GM10248 (cell line): Measurements from ENCODE around the gene PCLO.
"Not testable (repeated sequence)": the region's sequence is repeated elsewhere in the genome, so short reads cannot be mapped to it uniquely, and the experiment has no call there.

Experiments used
- CTCF ChIA-PET: fragments of 300-600 bp; sonication (Branson Sonifier 250); formaldehyde crosslinking; extraction: SDS; loops from one replicate; lab custom pipeline; 2021; ENCODE audit warnings: antibody characterized with exemption; lab: Yijun Ruan, JAX
- POLR2A ChIA-PET: fragments of 350-650 bp; sonication (Branson Sonifier 250); formaldehyde crosslinking; extraction: SDS; loops from one replicate; lab custom pipeline; 2020; ENCODE audit warnings: antibody characterized with exemption; lab: Yijun Ruan, JAX
- DNase-seq: peaks from one replicate; pipeline ENCODE4 v3.0.0; 2012; ENCODE audit errors: extremely low spot score
- TF ChIP-seq, protein P1 (sequence below): IDR thresholded peaks from 2 replicates; pipeline ENCODE4 v1.5.1; 2012; ENCODE audit warnings: mild to moderate bottlenecking, low read depth; ENCODE audit errors: extremely low read depth, missing control alignments, control extremely low read depth

The PCLO gene

DNA sequence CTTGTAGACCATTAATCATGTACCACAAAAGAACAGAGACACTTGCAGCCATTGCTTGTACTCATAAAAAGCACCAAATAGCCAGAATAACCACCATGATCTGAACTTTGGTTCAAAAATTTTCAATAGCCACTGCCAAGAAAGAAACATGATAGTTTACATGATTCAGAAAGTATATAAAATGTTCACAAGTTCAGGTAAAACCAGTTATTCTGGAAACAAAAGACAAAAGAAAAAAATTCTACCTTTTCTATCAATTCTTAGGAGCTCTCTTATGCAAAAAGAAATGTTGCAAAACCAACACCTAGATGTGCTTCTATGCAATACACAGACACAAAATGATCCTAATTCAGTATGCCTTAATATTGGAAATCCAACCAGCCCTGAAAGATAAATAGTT lies 108.7 kb downstream of the PCLO start:
- POLR2A ChIA-PET = no interaction called here
- CTCF ChIA-PET = interaction anchor here (1.1 kb wide), 1 partner anchor 34 kb away, joined by 3 read pairs; no protein-coding TSS in a partner anchor

DNA sequence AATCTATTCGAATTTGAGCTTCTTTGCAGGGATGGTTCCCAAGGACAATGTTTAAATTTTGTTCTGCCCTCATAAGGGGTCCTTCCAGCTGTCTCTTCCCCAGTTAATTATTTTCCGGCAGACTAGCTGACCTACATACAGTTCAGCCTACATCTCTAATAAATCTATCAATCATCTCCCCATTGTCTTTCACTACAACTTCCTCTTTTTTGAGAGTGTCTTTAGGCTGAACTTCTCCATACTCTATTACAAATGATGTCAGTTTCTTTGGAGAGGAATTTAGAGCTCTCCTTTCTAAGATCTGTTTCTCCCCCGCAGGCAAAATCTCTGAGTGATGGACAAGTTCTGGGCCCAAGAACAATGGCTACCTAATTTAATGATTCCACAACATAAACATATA lies 122.2 kb downstream of the PCLO start:
- POLR2A ChIA-PET = no interaction called here
- DNase-seq = no peak
- CTCF ChIA-PET = no interaction called here
- TF ChIP-seq, protein P1, sequence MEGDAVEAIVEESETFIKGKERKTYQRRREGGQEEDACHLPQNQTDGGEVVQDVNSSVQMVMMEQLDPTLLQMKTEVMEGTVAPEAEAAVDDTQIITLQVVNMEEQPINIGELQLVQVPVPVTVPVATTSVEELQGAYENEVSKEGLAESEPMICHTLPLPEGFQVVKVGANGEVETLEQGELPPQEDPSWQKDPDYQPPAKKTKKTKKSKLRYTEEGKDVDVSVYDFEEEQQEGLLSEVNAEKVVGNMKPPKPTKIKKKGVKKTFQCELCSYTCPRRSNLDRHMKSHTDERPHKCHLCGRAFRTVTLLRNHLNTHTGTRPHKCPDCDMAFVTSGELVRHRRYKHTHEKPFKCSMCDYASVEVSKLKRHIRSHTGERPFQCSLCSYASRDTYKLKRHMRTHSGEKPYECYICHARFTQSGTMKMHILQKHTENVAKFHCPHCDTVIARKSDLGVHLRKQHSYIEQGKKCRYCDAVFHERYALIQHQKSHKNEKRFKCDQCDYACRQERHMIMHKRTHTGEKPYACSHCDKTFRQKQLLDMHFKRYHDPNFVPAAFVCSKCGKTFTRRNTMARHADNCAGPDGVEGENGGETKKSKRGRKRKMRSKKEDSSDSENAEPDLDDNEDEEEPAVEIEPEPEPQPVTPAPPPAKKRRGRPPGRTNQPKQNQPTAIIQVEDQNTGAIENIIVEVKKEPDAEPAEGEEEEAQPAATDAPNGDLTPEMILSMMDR = no peak

More for the DNA sequence above, 108.7 kb downstream of the PCLO start:
- DNase-seq = no peak
- TF ChIP-seq, protein P1 = no peak

DNA sequence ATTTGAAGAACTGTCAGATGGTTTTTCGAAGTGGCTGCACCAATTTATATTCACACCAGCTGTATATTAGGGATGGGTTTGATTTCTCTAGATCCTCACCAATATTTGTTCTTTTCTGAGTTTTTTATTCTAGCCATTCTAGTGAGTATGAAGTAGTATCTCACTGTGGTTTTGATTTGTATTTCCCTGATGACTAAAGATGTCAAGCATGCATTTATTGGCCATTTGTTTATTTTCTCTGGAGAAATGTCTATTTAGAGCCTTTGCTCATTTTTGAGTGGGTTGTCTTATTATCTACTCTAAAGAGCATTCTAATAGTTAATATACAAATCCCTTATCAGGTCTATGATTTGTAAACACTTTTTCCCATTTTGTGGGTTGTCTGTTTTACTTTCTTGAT lies 123.9 kb downstream of the PCLO start:
- TF ChIP-seq, protein P1 = no peak
- CTCF ChIA-PET = no interaction called here

DNA sequence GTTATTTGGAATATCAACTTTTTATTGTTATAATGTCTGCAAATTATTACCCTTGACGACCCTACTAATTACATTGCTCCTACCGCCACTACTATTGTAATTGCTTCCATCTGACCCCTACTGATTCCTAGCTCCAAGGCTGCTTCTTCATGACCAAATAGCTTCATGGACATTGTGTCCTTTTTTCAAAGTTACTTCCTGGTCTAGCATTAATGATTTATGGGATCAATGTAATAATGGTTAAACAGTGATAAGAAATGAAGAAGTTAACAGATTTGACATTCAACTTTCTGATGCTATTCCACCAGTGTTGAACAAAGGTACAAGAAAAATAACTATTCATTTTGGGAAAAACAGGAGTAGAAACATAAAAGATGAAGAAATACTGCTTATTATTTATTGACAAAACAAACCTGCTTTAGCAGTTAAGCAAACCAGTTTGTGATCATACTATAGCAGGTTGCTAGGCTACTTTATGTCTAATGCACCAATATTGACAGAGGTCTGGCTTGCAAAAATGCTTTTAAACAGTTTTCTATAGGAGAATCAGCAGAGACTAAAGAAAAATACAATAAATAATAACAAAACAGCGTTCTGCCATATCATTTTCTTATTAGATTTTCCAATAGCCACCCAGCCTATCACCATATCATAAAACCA lies 125.8 kb downstream of the PCLO start:
- ChIA-PET CTCF (interaction anchor here (1.1 kb wide), 1 partner anchor 10 kb away, joined by 3 read pairs; no protein-coding TSS in a partner anchor), POLR2A (no interaction called here)
- TF ChIP-seq, protein P1 = no peak
- DNase-seq = no peak

More for the DNA sequence above, 123.9 kb downstream of the PCLO start:
- no peak for DNase-seq
- POLR2A ChIA-PET = no interaction called here

DNA sequence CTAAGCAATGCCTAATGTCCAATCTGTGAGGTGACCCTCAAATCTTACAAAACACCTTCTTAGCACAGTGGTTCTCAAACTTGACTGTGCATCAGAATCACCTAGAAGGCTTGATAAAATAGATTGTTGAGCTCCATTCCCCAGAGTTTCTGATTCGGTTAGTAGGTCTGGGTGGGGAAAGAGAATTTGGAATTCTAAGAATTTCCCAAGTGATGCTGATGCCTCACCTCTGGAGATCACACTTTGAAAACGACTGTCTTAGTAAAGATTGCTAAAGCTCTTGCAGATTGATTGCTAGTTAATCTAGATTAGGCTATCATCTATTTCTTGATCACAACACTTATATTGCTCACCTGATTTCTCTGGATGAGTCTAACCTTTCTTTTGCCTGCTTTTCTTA lies 126.6 kb downstream of the PCLO start:
- ChIA-PET CTCF (interaction anchor here (1.1 kb wide), 1 partner anchor 11 kb away, joined by 3 read pairs; no protein-coding TSS in a partner anchor), POLR2A (no interaction called here)
- TF ChIP-seq, protein P1 = no peak
- no peak for DNase-seq

DNA sequence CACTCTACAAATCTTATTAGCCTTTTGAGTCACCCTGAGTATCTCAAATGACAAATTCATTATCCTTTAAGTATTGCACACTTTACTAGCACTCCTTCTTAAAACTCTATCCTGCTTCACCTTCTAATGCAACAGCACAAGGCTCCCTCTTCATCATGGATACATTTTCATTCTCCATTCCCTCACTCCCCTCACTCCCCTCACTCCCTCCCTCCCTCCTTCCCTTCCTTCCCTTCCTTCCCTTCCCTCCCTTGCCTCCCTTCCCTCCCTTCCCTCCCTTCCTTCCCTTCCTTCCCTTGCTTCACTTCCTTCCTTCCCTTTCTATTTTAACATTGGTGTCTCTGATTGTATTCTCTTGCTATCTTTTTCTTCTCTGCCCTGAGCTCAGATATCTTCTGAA lies 130.5 kb downstream of the PCLO start:
- ChIA-PET CTCF (interaction anchor here (1.5 kb wide), 1 partner anchor 9 kb away, joined by 5 read pairs; no protein-coding TSS in a partner anchor), POLR2A (no interaction called here)
- DNase-seq = no peak
- TF ChIP-seq, protein P1 = no peak

DNA sequence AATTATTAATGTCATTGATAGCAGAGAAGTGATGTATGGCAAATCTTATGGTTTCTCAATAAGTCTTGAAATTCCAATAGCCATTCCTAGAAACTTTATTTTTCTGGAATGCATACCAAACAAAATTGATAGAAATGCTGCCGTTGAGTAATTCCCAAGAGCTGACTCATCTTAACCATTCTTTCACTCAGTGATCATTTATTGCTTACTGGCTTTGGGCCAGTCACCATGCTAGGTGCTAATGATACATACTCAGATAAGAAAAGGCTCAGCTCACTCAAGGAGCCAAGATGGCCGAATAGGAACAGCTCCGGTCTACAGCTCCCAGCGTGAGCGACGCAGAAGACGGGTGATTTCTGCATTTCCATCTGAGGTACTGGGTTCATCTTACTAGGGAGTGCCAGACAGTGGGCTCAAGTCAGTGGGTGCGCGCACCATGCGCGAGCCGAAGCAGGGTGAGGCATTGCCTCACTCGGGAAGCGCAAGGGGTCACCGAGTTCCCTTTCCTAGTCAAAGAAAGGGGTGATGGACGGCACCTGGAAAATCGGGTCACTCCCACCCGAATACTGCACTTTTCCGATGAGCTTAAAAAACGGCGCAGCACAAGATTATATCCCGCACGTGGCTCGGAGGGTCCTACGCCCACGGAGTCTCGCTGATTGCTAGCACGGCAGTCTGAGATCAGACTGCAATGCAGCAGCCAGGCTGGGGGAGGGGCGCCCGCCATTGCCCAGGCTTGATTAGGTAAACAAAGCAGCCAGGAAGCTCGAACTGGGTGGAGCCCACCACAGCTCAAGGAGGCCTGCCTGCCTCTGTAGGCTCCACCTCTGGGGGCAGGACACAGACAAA lies 138.6 kb downstream of the PCLO start:
- CTCF ChIA-PET = interaction anchor here (1.5 to 2.2 kb wide), 2 partner anchors 8 to 13 kb away, joined by 5 to 6 read pairs; no protein-coding TSS in a partner anchor
- POLR2A ChIA-PET, DNase-seq: not testable (repeated sequence)
